ENCODE measurements around the gene TEX52. TPM values are rescaled to one million over a fixed set of nuclear protein-coding genes. Genes with fewer than 3 reads are reported as not detected.

The TEX52 gene
- total RNA-seq, 4 donors from 2014 or later, result not detected

DNA sequence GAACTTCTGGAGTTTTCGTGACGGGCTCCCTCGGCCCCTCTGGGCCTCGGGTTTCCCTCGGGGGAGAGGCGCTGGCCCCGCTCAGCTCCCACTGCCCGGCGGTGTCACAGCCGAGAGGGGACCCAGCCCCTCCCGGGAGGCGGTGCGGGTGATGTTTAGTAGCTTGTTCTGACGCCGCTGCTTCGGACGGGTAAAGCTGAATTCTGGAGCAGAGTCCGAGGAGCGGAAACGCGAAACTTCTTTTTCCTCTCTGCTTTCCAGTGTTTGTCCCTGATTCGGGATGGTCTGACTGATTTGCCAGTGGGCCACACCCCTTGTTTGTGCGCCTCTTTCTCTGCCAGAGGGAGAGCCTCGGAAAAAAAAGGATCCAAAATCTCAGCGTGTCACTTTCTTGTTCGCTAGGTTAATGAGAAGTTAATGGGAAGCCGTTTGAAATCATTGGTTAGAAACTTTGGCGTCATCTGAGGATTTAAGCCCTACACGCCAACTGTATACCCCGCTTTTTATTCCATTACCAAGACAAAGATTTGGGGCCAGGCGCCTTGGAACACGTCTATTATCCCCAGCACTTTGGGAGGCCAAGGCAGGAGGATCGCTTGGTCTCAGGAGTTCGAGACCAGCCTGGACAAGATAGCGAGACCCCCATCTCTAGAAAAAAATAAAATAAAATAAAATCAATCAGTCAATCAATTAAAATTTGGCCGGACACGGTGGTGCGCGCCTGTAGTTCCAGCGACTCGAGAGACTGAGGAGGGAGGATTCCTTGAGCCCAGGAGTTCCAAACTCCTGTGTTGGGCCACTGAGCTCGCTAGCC, 34.6 kb upstream of the TEX52 start:
- TF ChIP-seq, protein P1, sequence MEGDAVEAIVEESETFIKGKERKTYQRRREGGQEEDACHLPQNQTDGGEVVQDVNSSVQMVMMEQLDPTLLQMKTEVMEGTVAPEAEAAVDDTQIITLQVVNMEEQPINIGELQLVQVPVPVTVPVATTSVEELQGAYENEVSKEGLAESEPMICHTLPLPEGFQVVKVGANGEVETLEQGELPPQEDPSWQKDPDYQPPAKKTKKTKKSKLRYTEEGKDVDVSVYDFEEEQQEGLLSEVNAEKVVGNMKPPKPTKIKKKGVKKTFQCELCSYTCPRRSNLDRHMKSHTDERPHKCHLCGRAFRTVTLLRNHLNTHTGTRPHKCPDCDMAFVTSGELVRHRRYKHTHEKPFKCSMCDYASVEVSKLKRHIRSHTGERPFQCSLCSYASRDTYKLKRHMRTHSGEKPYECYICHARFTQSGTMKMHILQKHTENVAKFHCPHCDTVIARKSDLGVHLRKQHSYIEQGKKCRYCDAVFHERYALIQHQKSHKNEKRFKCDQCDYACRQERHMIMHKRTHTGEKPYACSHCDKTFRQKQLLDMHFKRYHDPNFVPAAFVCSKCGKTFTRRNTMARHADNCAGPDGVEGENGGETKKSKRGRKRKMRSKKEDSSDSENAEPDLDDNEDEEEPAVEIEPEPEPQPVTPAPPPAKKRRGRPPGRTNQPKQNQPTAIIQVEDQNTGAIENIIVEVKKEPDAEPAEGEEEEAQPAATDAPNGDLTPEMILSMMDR (IDR thresholded peaks at IDR 0.05), result no peak
- 19 to 26% methylated on average over 32 to 42 of the region's 42 CpGs for WGBS, 2 donors
- Histone ChIP-seq H3K4me3 (peak overlapping the region; percentile 83 to 98 (median 90)), H3K36me3 (peaks cover 0 to 11% (median 0%) of the 10 kb centered on the region in 3 donors), H3K27me3 (no peaks in the 10 kb centered on the region), H3K9me3 (no peaks in the 10 kb centered on the region), H3K27ac (peak overlapping the region; percentile 88 to 99 (median 96)), H3K4me1 (peaks cover 0 to 57% (median 20%) of the 10 kb centered on the region in 4 donors)
- DNase-seq (ENCODE audit: low spot score in 2 of 2), result peak in 1 of 2 donors; percentile 29

DNA sequence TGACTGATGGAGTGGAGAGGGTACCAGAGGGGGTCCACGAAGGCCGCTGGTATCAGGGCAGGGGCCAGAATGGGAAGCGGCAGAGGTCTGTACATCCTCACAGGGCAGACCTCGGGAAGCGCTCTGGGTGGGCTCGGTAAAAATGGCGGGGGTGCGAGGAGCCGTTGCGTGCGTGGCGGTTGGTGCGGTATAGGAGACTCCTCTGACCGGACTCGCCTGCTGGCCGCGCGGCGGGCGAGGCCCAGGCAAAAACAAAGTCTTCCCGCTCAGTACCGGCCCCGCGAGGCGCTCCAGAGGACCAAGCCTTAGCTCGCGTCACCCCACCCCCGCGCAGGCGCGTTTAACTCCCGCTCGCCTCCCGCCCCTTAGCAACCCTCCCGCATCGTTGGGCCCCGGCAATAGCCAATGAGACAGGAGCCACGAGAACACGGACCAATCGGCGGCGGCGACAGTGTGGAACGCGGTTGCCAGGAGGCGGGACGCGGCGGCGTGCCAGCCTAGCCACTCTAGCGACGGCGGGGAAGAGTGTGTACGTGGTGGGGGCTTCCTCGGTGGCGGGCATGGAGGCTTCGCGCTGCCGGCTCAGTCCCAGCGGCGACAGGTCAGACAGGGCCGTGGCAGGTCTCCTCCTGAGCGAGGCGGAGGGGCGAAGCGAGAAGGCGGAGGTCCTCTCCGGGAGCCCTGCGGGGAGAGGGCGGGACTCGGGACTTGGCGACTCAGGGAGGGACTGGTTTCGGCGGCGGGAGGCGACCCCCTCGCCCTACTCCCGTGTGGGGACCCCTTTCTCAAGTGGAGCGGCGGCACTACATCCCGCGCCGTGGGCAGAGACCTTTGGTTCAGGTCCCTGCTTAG, 33.8 kb upstream of the TEX52 start, which contains the start of gene TULP3:
TULP3 (plus strand) TSS at position 504 of the 852 bp plus-strand sequence; CDS start at position 561, 57 bp downstream.
- WGBS, 2 donors, result 1% methylated on average over 45 to 66 of the region's 83 CpGs
- H3K27me3 ChIP-seq, result no peaks in the 10 kb centered on the region
- H3K9me3 ChIP-seq, result no peaks in the 10 kb centered on the region
- peak within 1 kb of the TSS; percentile 88 to 99 (median 96) for H3K27ac ChIP-seq
- peaks cover 0 to 19% (median 0%) of the 10 kb centered on the region in 3 donors for H3K36me3 ChIP-seq
- peak; percentile 98 to 99 for DNase-seq (ENCODE audit: low spot score in 2 of 2)
- TF ChIP-seq, protein P1 (IDR thresholded peaks at IDR 0.05), result peak in 3 of 5 experiments; percentile 12 to 46 (median 26)
- TF ChIP-seq EP300 (IDR thresholded peaks at IDR 0.05), result peak; percentile 81 to 99
- peak; percentile 81 to 99 for TF ChIP-seq POLR2A (IDR thresholded peaks at IDR 0.05)
- peak within 1 kb of the TSS; percentile 83 to 98 (median 90) for H3K4me3 ChIP-seq
- H3K4me1 ChIP-seq, result peaks cover 0 to 48% (median 13%) of the 10 kb centered on the region in 4 donors

DNA sequence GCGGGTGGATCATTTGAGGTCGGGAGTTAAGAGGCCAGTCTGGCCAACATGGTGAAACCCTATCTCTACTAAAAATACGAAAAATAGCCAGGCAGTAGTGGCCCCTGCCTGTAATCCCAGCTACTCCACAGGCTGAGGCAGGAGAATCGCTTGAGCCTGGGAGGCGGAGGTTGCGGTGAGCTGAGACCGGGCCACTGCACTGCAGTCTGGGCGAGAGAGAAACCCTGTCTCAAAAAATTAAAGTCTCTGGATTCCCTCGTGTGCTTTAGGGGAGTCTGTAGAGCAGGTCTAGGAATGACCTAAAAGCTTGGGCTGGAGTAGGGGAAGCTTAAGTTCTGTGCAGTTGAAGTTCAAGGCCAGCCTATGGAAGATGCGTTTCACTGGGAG, 33.2 kb upstream of the TEX52 start:
- H3K27me3 ChIP-seq, result no peaks in the 10 kb centered on the region
- H3K4me3 ChIP-seq, result peak overlapping the region; percentile 39 to 98 (median 84)
- peaks cover 0 to 19% (median 0%) of the 10 kb centered on the region in 3 donors for H3K36me3 ChIP-seq
- WGBS, 2 donors, result 61 to 65% methylated on average over 10 of the region's 10 CpGs
- peak overlapping the region; percentile 88 to 99 (median 90) for H3K27ac ChIP-seq
- no peaks in the 10 kb centered on the region for H3K9me3 ChIP-seq
- no peak for DNase-seq (ENCODE audit: low spot score in 2 of 2)
- TF ChIP-seq EP300 (IDR thresholded peaks at IDR 0.05) (no peak), POLR2A (IDR thresholded peaks at IDR 0.05) (no peak)
- TF ChIP-seq, protein P1 (IDR thresholded peaks at IDR 0.05), result no peak
- H3K4me1 ChIP-seq, result peaks cover 0 to 42% (median 10%) of the 10 kb centered on the region in 4 donors

DNA sequence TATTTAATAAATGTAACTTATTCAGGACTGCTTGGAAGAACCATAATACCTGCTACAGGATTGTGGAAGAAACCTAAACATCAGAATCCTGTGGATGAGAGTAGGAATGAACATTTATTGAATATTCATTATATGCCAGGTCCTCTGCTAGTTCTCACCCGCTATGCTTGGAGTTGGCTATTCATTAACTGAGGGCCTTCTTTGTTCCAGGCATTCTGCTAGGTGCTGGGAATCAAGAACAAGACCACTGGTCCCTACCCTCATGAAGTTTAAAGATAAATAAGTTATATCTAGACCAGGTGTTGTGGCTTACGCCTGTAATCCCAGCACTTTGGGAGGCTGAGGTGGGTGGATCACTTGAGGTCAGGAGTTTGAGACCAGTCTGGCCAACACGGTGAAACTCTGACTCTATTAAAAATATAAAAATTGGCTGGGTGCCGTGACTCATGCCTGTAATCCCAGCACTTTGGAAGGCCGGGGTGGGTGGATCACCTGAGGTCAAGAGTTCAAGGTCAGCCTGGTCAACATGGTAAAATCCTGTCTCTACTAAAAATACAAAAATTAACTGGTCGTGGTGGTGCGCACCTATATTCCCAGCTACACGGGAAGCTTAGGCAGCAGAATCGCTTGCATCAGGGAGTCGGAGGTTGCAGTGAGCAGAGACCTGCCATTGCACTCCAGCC, 30.1 kb upstream of the TEX52 start:
- DNase-seq (ENCODE audit: low spot score in 2 of 2), result no peak
- no peaks in the 10 kb centered on the region for H3K27me3 ChIP-seq
- 88 to 89% methylated on average over 10 of the region's 10 CpGs for WGBS, 2 donors

More for the DNA sequence above, 30.1 kb upstream of the TEX52 start:
- Histone ChIP-seq H3K4me1 (peaks cover 0 to 11% (median 2%) of the 10 kb centered on the region in 4 donors), H3K36me3 (peaks cover 0 to 21% (median 0%) of the 10 kb centered on the region in 3 donors), H3K9me3 (no peaks in the 10 kb centered on the region), H3K27ac (no peak overlapping the region), H3K4me3 (no peak overlapping the region)
- TF ChIP-seq EP300 (IDR thresholded peaks at IDR 0.05), result no peak
- TF ChIP-seq, protein P1 (IDR thresholded peaks at IDR 0.05), result no peak
- TF ChIP-seq POLR2A (IDR thresholded peaks at IDR 0.05), result no peak

Measured in tibial nerve (tissue), 4 donors.